ENCODE data around the gene PYGO2.

DNA sequence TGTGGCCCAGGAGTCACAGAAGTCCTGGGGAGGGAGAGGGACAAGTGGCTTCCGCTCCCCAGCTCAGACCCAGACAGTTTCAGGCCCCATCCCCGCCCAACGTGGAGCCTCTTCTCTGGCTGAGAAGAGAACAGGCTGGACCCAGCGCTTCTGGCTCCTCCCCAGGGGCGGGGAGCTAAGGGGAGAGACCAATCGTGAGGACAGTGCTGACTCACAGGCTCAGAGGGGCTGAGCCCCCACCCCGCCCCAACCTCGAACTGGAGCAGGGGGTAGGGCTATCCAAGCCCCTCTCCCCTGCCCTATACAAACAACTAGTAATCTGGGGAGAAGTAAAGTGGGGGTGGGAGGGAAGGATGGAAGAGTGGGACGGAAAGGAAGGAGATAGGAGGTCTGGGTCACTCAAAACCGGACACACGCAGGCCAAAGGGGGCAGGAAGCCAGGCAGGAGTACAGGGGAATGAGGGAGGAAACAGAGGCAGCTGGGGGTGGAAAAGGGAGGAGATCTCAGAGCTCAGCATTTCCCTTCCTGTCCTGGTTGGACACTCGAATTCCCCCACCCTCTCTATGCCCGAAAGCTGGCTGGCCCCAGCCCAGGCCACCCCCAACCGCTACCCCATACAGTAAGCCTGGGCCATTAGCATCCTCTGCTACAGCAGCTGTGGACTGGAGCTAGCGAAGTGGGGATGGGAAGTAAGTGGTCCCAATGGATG is 9.2 kb upstream of the PYGO2 start, which contains the start of gene SHC1:
- TF ChIP-seq, protein P1, sequence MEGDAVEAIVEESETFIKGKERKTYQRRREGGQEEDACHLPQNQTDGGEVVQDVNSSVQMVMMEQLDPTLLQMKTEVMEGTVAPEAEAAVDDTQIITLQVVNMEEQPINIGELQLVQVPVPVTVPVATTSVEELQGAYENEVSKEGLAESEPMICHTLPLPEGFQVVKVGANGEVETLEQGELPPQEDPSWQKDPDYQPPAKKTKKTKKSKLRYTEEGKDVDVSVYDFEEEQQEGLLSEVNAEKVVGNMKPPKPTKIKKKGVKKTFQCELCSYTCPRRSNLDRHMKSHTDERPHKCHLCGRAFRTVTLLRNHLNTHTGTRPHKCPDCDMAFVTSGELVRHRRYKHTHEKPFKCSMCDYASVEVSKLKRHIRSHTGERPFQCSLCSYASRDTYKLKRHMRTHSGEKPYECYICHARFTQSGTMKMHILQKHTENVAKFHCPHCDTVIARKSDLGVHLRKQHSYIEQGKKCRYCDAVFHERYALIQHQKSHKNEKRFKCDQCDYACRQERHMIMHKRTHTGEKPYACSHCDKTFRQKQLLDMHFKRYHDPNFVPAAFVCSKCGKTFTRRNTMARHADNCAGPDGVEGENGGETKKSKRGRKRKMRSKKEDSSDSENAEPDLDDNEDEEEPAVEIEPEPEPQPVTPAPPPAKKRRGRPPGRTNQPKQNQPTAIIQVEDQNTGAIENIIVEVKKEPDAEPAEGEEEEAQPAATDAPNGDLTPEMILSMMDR (IDR thresholded peaks at IDR 0.05; ENCODE audit: insufficient read depth, low read length, poor library complexity, severe bottlenecking), result no peak
- no peak for TF ChIP-seq EZH2phosphoT487 (conservative IDR thresholded peaks at IDR 0.05; ENCODE audit: low read length)
